Measurements from ENCODE around the gene GXYLT1. TPM values are rescaled to one million over a fixed set of nuclear protein-coding genes. Genes with fewer than 3 reads are reported as not detected.
A peak's percentile ranks its signal among the peaks of the same experiment; 100 is the strongest.

Gene GXYLT1
- total and polyA plus RNA-seq, 10 donors, result 1.6 to 21.7 (median 12.5) TPM

DNA sequence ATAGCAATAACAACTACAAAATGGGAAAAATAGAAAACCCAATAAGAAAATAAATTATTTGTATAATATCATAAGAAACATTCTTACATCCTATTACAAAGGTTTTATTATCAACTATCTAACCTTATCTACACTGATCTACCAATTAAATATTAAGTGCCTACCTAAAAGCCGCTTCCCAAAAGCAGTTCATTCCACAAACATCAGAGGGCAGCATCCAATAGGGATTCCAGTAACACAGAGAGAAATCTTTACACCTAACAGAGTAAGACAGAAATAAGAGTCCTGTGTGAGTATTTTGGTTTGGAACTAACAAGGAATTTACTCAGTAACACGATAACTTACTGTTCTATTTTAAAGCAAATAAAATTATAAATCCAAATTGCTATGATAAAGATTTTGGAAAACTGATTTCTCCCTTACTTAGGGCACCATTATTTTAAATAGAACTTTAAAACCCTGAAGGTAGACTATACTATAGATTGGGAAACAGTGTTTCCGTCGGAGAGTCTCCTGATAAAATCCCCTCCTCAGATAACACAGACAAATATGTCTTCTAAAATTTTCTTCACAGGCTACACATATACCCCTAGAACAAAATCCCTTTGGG is 15.0 kb downstream of the GXYLT1 start:
- TF ChIP-seq POLR2AphosphoS5 (IDR thresholded peaks at IDR 0.05) (no peak), POLR2A (IDR thresholded peaks at IDR 0.05) (no peak)
- TF ChIP-seq, protein P1, sequence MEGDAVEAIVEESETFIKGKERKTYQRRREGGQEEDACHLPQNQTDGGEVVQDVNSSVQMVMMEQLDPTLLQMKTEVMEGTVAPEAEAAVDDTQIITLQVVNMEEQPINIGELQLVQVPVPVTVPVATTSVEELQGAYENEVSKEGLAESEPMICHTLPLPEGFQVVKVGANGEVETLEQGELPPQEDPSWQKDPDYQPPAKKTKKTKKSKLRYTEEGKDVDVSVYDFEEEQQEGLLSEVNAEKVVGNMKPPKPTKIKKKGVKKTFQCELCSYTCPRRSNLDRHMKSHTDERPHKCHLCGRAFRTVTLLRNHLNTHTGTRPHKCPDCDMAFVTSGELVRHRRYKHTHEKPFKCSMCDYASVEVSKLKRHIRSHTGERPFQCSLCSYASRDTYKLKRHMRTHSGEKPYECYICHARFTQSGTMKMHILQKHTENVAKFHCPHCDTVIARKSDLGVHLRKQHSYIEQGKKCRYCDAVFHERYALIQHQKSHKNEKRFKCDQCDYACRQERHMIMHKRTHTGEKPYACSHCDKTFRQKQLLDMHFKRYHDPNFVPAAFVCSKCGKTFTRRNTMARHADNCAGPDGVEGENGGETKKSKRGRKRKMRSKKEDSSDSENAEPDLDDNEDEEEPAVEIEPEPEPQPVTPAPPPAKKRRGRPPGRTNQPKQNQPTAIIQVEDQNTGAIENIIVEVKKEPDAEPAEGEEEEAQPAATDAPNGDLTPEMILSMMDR (IDR thresholded peaks at IDR 0.05 in 8 of 11, conservative IDR thresholded peaks at IDR 0.05 in 3 of 11), result peak; percentile 33 to 82 (median 72)
- H3K4me3 ChIP-seq, result no peak overlapping the region
- 51 to 62% (median 57%) methylated on average over 4 of the region's 4 CpGs for WGBS, 5 donors
- H3K9me3 ChIP-seq, result no peaks in the 10 kb centered on the region
- H3K27me3 ChIP-seq (replicated peaks in 1 of 7), result no peaks in the 10 kb centered on the region
- no peaks in the 10 kb centered on the region for H3K36me3 ChIP-seq
- H3K4me1 ChIP-seq, result peaks cover 5 to 36% (median 21%) of the 10 kb centered on the region in 6 donors
- intact Hi-C loops (cut with DNase I; ENCODE audit: low total_unique reads), result loop anchor here (2.0 kb wide), 1 partner anchor 197 kb away; the partner anchor contains the start of genes PPHLN1 and ZCRB1
- DNase-seq, result no peak
- no peak overlapping the region for H3K27ac ChIP-seq

DNA sequence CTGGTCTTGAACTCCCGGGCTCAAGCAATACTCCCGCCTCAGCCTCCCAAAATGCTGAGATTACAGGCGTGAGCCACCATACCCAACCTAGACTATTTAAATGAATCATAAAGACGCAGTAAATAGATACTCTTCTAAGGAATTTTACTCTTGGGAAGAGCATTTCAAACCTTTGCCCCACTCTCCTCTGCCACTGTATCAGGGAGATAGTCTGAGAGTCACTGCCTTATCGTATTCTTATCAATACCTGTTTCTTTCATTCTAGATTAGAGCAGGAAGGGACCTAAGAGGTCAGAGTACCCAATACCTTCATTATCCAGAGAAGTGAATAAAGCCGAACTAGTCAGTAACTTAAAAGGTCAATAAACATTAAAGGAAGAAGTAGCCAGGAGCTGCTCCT is 15.8 kb downstream of the GXYLT1 start:
- H3K27ac ChIP-seq, result no peak overlapping the region
- H3K4me3 ChIP-seq, result no peak overlapping the region
- TF ChIP-seq POLR2A (IDR thresholded peaks at IDR 0.05) (no peak), POLR2AphosphoS5 (IDR thresholded peaks at IDR 0.05) (no peak)
- TF ChIP-seq, protein P1 (IDR thresholded peaks at IDR 0.05 in 8 of 11, conservative IDR thresholded peaks at IDR 0.05 in 3 of 11), result no peak
- 92 to 98% (median 94%) methylated on average over 6 of the region's 6 CpGs for WGBS, 5 donors
- no peaks in the 10 kb centered on the region for H3K36me3 ChIP-seq
- DNase-seq, result no peak
- intact Hi-C loops (cut with DNase I; ENCODE audit: low total_unique reads), result loop anchor here (2.0 kb wide), 1 partner anchor 198 kb away; the partner anchor contains the start of genes PPHLN1 and ZCRB1
- H3K27me3 ChIP-seq (replicated peaks in 1 of 7), result no peaks in the 10 kb centered on the region
- H3K4me1 ChIP-seq, result peaks cover 5 to 40% (median 21%) of the 10 kb centered on the region in 6 donors
- H3K9me3 ChIP-seq, result no peaks in the 10 kb centered on the region

DNA sequence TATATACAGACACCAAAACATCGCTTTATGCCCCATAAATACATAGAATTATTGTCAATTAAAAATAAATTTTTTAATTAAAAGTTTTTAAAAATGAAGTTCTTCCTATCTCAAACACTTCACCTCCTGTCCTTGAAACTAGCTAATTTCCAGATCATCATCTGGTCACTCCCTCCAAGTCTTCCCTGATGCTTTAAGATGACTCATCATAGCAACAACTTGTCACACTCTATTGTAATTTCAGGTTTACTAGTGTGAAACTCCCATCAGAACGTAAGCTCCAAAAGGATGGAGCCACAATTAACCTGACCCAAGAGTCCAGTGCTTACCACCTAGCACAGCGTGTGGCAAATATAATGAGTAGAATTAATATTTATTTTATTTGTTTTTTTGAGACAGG is 16.3 kb downstream of the GXYLT1 start:
- H3K27me3 ChIP-seq (replicated peaks in 1 of 7), result no peaks in the 10 kb centered on the region
- H3K9me3 ChIP-seq, result no peaks in the 10 kb centered on the region
- no peak for DNase-seq
- H3K4me3 ChIP-seq, result no peak overlapping the region
- intact Hi-C loops (cut with DNase I; ENCODE audit: low total_unique reads), result loop anchor here (2.0 kb wide), 1 partner anchor 198 kb away; the partner anchor contains the start of genes PPHLN1 and ZCRB1
- 74 to 89% (median 83%) methylated on average over 3 of the region's 3 CpGs for WGBS, 5 donors
- peaks cover 5 to 40% (median 21%) of the 10 kb centered on the region in 6 donors for H3K4me1 ChIP-seq
- TF ChIP-seq POLR2AphosphoS5 (IDR thresholded peaks at IDR 0.05), result no peak
- TF ChIP-seq POLR2A (IDR thresholded peaks at IDR 0.05), result no peak
- TF ChIP-seq, protein P1 (IDR thresholded peaks at IDR 0.05 in 8 of 11, conservative IDR thresholded peaks at IDR 0.05 in 3 of 11), result no peak
- no peak overlapping the region for H3K27ac ChIP-seq
- no peaks in the 10 kb centered on the region for H3K36me3 ChIP-seq

DNA sequence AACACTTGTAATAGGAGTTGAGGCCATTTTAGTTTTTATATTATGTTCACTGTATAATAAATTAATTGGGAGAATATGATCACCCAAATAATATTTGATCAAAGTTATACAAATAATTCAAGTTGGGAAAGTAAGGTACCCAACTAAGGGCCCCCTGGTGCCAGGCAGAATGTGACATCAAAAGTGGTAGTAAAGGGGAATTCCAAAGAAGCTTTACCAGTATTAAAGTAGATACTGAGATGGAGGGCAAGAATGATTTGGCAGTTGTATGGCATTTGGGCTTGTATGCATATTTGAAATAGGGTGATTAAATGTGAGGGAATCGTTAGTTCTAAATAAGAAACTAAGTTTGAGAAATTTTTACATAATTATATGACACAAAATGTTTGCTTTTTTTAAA is 17.7 kb downstream of the GXYLT1 start:
- no peaks in the 10 kb centered on the region for H3K27me3 ChIP-seq (replicated peaks in 1 of 7)
- no peak overlapping the region for H3K27ac ChIP-seq
- TF ChIP-seq POLR2A (IDR thresholded peaks at IDR 0.05), result no peak
- TF ChIP-seq, protein P1 (IDR thresholded peaks at IDR 0.05 in 8 of 11, conservative IDR thresholded peaks at IDR 0.05 in 3 of 11), result no peak
- no peak for TF ChIP-seq POLR2AphosphoS5 (IDR thresholded peaks at IDR 0.05)
- H3K4me3 ChIP-seq, result no peak overlapping the region
- intact Hi-C loops (cut with DNase I; ENCODE audit: low total_unique reads), result no loop called here
- H3K4me1 ChIP-seq, result peaks cover 5 to 40% (median 21%) of the 10 kb centered on the region in 6 donors
- no peaks in the 10 kb centered on the region for H3K9me3 ChIP-seq
- H3K36me3 ChIP-seq, result no peaks in the 10 kb centered on the region
- WGBS, 5 donors, result 68 to 89% (median 74%) methylated on average over 1 of the region's 1 CpG
- DNase-seq, result no peak

Measured in spleen (tissue), 11 donors.